Endothelial cell of umbilical vein (primary cell): ENCODE data around the gene ZNF778. TPM values are rescaled to one million over a fixed set of nuclear protein-coding genes. Genes with fewer than 3 reads are reported as not detected.

Source experiments
- BruUV-seq: library from RNA; stranded (reverse); fragments of 400-500 nt; replicated peaks from 2 replicates; lab custom pipeline; 2021; lab: Mats Ljungman, UMichigan
- CTCF ChIA-PET: fragments of 300-600, 350-600 bp; sonication (Branson Sonifier 250); formaldehyde crosslinking; loops from one replicate; lab custom pipeline; 2021; ENCODE audit warnings: antibody characterized with exemption, inconsistent platforms; lab: Charles Lee
- POLR2A ChIA-PET: fragments of 300-600, 350-600 bp; sonication (Branson Sonifier 250); formaldehyde crosslinking; loops from one replicate; lab custom pipeline; 2021; ENCODE audit warnings: antibody characterized with exemption, inconsistent platforms; lab: Charles Lee
- DNase-seq: peaks from one replicate; pipeline ENCODE4 v3.0.0-alpha.2; 2011; ENCODE audit warnings: low read depth, low spot score
- FAIRE-seq: peaks from 2 replicates; lab custom pipeline; 2011; peaks lifted over from hg19 to GRCh38; lab: Jason Lieb, UNC
- H2AFZ ChIP-seq: 2 replicates; pipeline ENCODE4 v1.6.0; 2012; ENCODE audit warnings: low read depth, low read length, control low read depth, inconsistent platforms
- H3K27ac ChIP-seq: 2 replicates; pipeline ENCODE4 v1.5.1; 2011; ENCODE audit warnings: low read depth, mild to moderate bottlenecking, control low read depth, low read length, moderate library complexity; ENCODE audit not compliant: insufficient read depth
- H3K27me3 ChIP-seq, 2 experiments: 2 replicates each; pipeline versions ENCODE4 v1.6.0 to v1.6.1; 2011; ENCODE audit warnings: low read length in 2 of 2, mixed read lengths in 1 of 2; ENCODE audit not compliant: control insufficient read depth in 2 of 2, insufficient read depth in 2 of 2
- H3K36me3 ChIP-seq, 2 experiments: 2 replicates in 1 of 2; 3 replicates in 1 of 2; pipeline ENCODE4 v1.5.1; 2011; ENCODE audit warnings: low read length in 2 of 2, mild to moderate bottlenecking in 1 of 2, moderate library complexity in 1 of 2; ENCODE audit not compliant: control insufficient read depth in 2 of 2, insufficient read depth in 2 of 2; ENCODE audit errors: extremely low read depth in 1 of 2
- H3K4me1 ChIP-seq: 3 replicates; pipeline ENCODE4 v1.5.1; 2011; ENCODE audit warnings: mild to moderate bottlenecking, low read length; ENCODE audit not compliant: control insufficient read depth, insufficient read depth; ENCODE audit errors: extremely low read depth
- H3K4me2 ChIP-seq: 2 replicates; pipeline ENCODE4 v1.6.1; 2011; ENCODE audit warnings: low read length, control low read depth, mixed read lengths; ENCODE audit not compliant: insufficient read depth
- H3K4me3 ChIP-seq, 3 experiments: fragments of 200-600 bp in 1 of 3; sonication (generic), shearing (Covaris generic) in 1 of 3; replicated peaks in 1 of 3; 2 replicates each; pipeline ENCODE4 v1.5.1; 2011 to 2016; ENCODE audit warnings: control low read depth in 3 of 3, low read length in 3 of 3, mild to moderate bottlenecking in 2 of 3, inconsistent platforms in 1 of 3, low read depth in 1 of 3, moderate library complexity in 1 of 3; ENCODE audit not compliant: insufficient read depth in 1 of 3
- H3K79me2 ChIP-seq: 2 replicates; pipeline ENCODE4 v1.6.0; 2012; ENCODE audit warnings: low read length, inconsistent platforms; ENCODE audit not compliant: control insufficient read depth, insufficient read depth
- H3K9ac ChIP-seq: replicated peaks from 2 replicates; pipeline ENCODE3; 2011; ENCODE audit warnings: low read length, control low read depth; ENCODE audit not compliant: insufficient read depth; ENCODE audit errors: extremely low read depth
- H3K9me1 ChIP-seq: replicated peaks from 3 replicates; pipeline ENCODE4 v1.6.0; 2011; ENCODE audit warnings: mild to moderate bottlenecking, low read length; ENCODE audit not compliant: control insufficient read depth, insufficient read depth; ENCODE audit errors: extremely low read depth
- H3K9me3 ChIP-seq: replicated peaks from 2 replicates; pipeline ENCODE4 v1.5.1; 2012; ENCODE audit warnings: low read length, inconsistent platforms; ENCODE audit not compliant: control insufficient read depth, insufficient read depth
- H4K20me1 ChIP-seq: replicated peaks from 2 replicates; pipeline ENCODE3; 2011; ENCODE audit warnings: mild to moderate bottlenecking, low read length; ENCODE audit not compliant: control insufficient read depth, insufficient read depth; ENCODE audit errors: extremely low read depth
- CTCF ChIP-seq, 2 donors: IDR thresholded peaks; 1 replicate in 1 of 2; 2 replicates in 1 of 2; pipeline ENCODE4 v1.5.1; 2011; ENCODE audit warnings: low read length in 2 of 2, mild to moderate bottlenecking in 2 of 2, moderate library complexity in 2 of 2, control low read depth in 1 of 2, inconsistent platforms in 1 of 2, low read depth in 1 of 2; ENCODE audit not compliant: insufficient read depth in 1 of 2; ENCODE audit errors: extremely low read depth in 1 of 2
- EZH2 ChIP-seq: IDR thresholded peaks from 2 replicates; pipeline ENCODE4 v1.6.1; 2012; ENCODE audit warnings: borderline replicate concordance, low read depth, mild to moderate bottlenecking, moderate library complexity, low read length, inconsistent platforms; ENCODE audit not compliant: severe bottlenecking
- FOS ChIP-seq: IDR thresholded peaks from 2 replicates; pipeline ENCODE4 v1.6.1; 2011; ENCODE audit warnings: mild to moderate bottlenecking, low read length, moderate library complexity, borderline replicate concordance; ENCODE audit not compliant: insufficient read depth
- GATA2 ChIP-seq: IDR thresholded peaks from 2 replicates; pipeline ENCODE4 v1.7.0; 2011; ENCODE audit warnings: low read depth, mild to moderate bottlenecking, moderate library complexity, mixed read lengths, low read length; ENCODE audit not compliant: insufficient read length, insufficient read depth
- JUN ChIP-seq: IDR thresholded peaks from 2 replicates; pipeline ENCODE4 v1.6.1; 2011; ENCODE audit warnings: borderline replicate concordance, low read depth; ENCODE audit not compliant: insufficient read length, insufficient read depth
- MAX ChIP-seq: IDR thresholded peaks from 2 replicates; pipeline ENCODE4 v1.6.1; 2011; ENCODE audit not compliant: insufficient read depth, insufficient read length
- MYC ChIP-seq: IDR thresholded peaks from one replicate; pipeline ENCODE4 v1.6.1; 2011; ENCODE audit warnings: mild to moderate bottlenecking, low read depth, low read length
- POLR2A ChIP-seq: IDR thresholded peaks from 2 replicates; pipeline ENCODE4 v1.6.1; 2012; ENCODE audit warnings: low read depth, mild to moderate bottlenecking, control low read depth, low read length
- POLR2AphosphoS5 ChIP-seq: IDR thresholded peaks from 2 replicates; pipeline ENCODE4 v1.6.1; 2012; ENCODE audit warnings: low read depth, mild to moderate bottlenecking, control low read depth, low read length, moderate library complexity; ENCODE audit not compliant: insufficient read depth
- dilution Hi-C: fragments of 300-500 bp; cut with MboI; formaldehyde crosslinking; loops from one replicate; pipeline ENCODE4 v1.15.0; 2019; ENCODE audit warnings: low sequenced_read_pairs; ENCODE audit not compliant: extremely low pct_ligation_motif_present
- intact Hi-C: fragments of 100-400 bp; cut with micrococcal nuclease; formaldehyde crosslinking; loops from one replicate; pipeline ENCODE4 v1.10.0; 2022
- polyA plus RNA-seq, 4 experiments: library from polyadenylated mRNA; depleted of rRNA in 3 of 4; stranded (reverse) in 3 of 4; unstranded in 1 of 4; fragments of >200 nt; gene quantifications; 2 replicates each; pipeline versions ENCODE4 v1.2.1 to v1.2.3, GENCODE V29; 2011 to 2012; ENCODE audit warnings: missing spikeins in 1 of 4
- total RNA-seq: library from RNA; stranded (reverse); gene quantifications from 2 replicates; pipeline ENCODE4 v1.2.3, GENCODE V29; 2021

The ZNF778 gene
- total and polyA plus RNA-seq, 2 donors (not counting 3 experiments of a cell fraction or from before 2014, with no cell fraction given) = 3.8 to 10.9 TPM

- TF ChIP-seq CTCF (IDR thresholded peaks at IDR 0.05; ENCODE audit: extremely low read depth in 1 of 2, insufficient read depth in 1 of 2, low read depth in 1 of 2, low read length in 2 of 2) (no peak), MAX (no peak), GATA2 (no peak), JUN (no peak), EZH2 (no peak), MYC (no peak), POLR2AphosphoS5 (no peak), POLR2A (no peak), FOS (no peak)
- no peak overlapping the region for H3K4me3 ChIP-seq
- FAIRE-seq (no peak), DNase-seq (no peak)
- BruUV-seq = no TSS peak
- H3K9me3 ChIP-seq = no peaks in the 10 kb centered on the region
- no peaks in the 10 kb centered on the region for H3K9me1 ChIP-seq
- dilution Hi-C loops = no loop called here
- peaks cover 17 to 24% of the 10 kb centered on the region in 2 experiments for H3K27me3 ChIP-seq
- H3K9ac ChIP-seq = no peak overlapping the region
- no peaks in the 10 kb centered on the region for H3K79me2 ChIP-seq
- H4K20me1 ChIP-seq = no peaks in the 10 kb centered on the region
- H3K36me3 ChIP-seq = no peaks in the 10 kb centered on the region
- ChIA-PET CTCF (no interaction called here), POLR2A (no interaction called here)
- H3K4me2 ChIP-seq = no peak overlapping the region
- H3K4me1 ChIP-seq = no peaks in the 10 kb centered on the region
- H2AFZ ChIP-seq = no peak overlapping the region
- intact Hi-C loops = no loop called here
- H3K27ac ChIP-seq = no peak overlapping the region
Observed at GRCh38 chr16:89197633-89198416, 19.7 kb upstream of the ZNF778 start.
